Aortic smooth muscle cell (primary cell): ENCODE results near the gene GCNT1. TPM values are rescaled to one million over a fixed set of nuclear protein-coding genes. Genes with fewer than 3 reads are reported as not detected.

Source experiments
- total RNA-seq: library from RNA; depleted of rRNA; stranded (reverse); fragments of >200 nt; gene quantifications from 2 replicates; pipeline ENCODE4 v1.2.3, GENCODE V29; 2014

Gene GCNT1
- total RNA-seq, result 34.1 and 44.9 TPM in 2 replicates

DNA sequence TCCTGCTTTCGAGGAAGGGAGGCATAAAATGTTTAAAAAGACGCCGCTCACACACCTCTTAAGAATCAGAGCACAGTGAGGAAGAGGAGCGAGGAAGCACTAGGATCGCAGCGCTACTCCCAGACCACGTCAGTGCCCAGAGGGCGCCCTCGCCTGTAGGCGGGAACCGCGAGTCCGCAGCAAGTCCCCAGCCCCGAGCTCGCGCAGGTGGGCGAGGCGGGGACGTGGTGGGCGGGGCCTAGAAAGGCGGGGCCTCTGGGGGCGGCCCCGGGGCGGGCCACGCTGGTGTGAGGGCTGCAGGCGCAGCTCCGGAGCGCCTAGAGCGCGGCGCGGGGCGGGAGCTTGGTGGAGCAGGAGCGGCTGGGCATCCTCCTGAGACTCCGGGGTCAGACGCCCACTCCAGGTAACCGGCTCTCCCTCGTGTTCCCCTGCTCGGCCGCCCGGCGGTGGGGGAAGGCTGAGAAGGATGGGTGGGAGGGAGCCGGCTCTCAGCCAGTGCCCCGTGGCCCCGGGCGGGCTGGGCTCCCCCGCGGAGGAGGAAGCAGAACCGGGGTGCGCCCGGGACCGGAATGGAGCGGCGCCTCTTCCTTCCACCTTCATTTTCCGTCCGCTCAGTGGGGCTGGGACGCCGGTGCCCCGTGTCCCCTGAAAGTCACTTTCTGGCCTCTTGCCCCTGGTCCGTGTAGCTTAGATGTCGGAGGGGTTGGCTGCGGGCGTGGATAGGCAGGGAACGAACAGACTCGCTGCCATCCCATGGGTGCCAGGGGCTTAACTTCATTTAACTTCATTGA lies at the start of gene GCNT1:
Gene GCNT1 (plus strand): TSS at position 280 of the 791 bp plus-strand sequence. CDS start 43,200 bp downstream, outside the sequence.

Other genes starting within 250 kb of the GCNT1 start
- gene RFK, start 64.8 kb upstream of the GCNT1 start, total RNA-seq, result 17.7 and 22.5 TPM in 2 replicates